Effector memory CD4-positive, alpha-beta T cell (primary cell): ENCODE results near the gene TESK2.

Experiments
- DNase-seq, 3 donors: peaks; one replicate each; pipeline ENCODE4 v3.0.0-alpha.2; 2020
- H3K27ac ChIP-seq: 2 replicates; pipeline ENCODE4 v1.7.0; 2013; ENCODE audit warnings: mild to moderate bottlenecking, low read length, moderate library complexity; ENCODE audit not compliant: insufficient read depth, poor library complexity, severe bottlenecking
- H3K27me3 ChIP-seq: replicated peaks from 2 replicates; pipeline ENCODE4 v1.7.0; 2013; ENCODE audit warnings: mild to moderate bottlenecking, low read length; ENCODE audit not compliant: insufficient read depth, control insufficient read depth, poor library complexity, severe bottlenecking
- H3K36me3 ChIP-seq: 2 replicates; pipeline ENCODE4 v1.7.0; 2013; ENCODE audit warnings: mild to moderate bottlenecking, low read length, moderate library complexity; ENCODE audit not compliant: control insufficient read depth, insufficient read depth
- H3K4me1 ChIP-seq: 2 replicates; pipeline ENCODE4 v1.7.0; 2013; ENCODE audit warnings: low read length, mild to moderate bottlenecking; ENCODE audit not compliant: control insufficient read depth, insufficient read depth, poor library complexity, severe bottlenecking
- H3K4me3 ChIP-seq: 2 replicates; pipeline ENCODE4 v1.7.0; 2013; ENCODE audit warnings: low read length, low read depth, mild to moderate bottlenecking; ENCODE audit not compliant: insufficient read depth, poor library complexity, severe bottlenecking
- H3K9me3 ChIP-seq: 2 replicates; pipeline ENCODE4 v1.7.0; 2013; ENCODE audit warnings: mild to moderate bottlenecking, low read length, moderate library complexity; ENCODE audit not compliant: control insufficient read depth

The TESK2 gene

DNA sequence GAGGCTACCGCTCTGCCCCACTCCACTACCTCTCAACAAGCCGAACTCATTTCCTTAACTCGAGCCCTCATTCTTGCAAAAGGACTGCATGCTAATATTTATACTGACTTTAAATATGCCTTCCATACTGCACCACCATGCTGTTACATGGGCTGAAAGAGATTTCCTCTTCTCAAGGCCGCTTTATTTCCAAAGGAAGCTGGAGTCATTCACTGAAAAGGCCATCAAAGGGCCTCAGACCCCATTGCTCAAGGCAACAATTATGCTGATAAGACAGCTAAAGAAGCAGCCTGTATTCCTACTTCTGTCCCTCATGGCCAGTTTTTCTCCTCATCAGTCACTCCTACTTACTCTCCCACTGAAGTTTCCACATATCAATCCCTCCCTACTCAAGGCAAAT, 171.2 kb downstream of the TESK2 start:
- no peaks in the 10 kb centered on the region for H3K9me3 ChIP-seq
- no peak overlapping the region for H3K27ac ChIP-seq
- H3K4me1 ChIP-seq = no peaks in the 10 kb centered on the region
- no peaks in the 10 kb centered on the region for H3K36me3 ChIP-seq
- no peak overlapping the region for H3K4me3 ChIP-seq
- DNase-seq = no peak
- no peaks in the 10 kb centered on the region for H3K27me3 ChIP-seq

DNA sequence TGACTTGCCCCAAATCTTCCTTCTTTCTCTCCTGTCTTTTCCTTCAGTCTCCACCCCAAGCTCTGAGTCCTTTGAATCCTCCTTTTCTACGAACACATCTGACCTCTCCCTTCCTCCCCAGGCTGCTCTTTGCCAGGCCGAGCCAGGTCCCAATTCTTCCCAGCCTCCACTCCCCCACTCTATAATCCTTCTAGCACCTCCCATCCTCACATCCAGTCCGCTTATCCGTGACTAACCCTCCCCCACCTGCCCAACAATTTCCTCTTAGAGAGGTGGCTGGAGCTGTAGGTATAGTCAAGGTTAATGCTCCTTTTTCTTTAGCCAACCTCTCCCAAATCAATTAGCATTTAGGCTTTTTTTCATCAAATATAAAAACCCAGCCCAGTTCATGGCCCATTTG, 173.8 kb downstream of the TESK2 start:
- Histone ChIP-seq H3K36me3 (no peaks in the 10 kb centered on the region), H3K4me3 (no peak overlapping the region), H3K4me1 (no peaks in the 10 kb centered on the region), H3K27me3 (no peaks in the 10 kb centered on the region), H3K27ac (no peak overlapping the region), H3K9me3 (no peaks in the 10 kb centered on the region)
- DNase-seq = no peak

DNA sequence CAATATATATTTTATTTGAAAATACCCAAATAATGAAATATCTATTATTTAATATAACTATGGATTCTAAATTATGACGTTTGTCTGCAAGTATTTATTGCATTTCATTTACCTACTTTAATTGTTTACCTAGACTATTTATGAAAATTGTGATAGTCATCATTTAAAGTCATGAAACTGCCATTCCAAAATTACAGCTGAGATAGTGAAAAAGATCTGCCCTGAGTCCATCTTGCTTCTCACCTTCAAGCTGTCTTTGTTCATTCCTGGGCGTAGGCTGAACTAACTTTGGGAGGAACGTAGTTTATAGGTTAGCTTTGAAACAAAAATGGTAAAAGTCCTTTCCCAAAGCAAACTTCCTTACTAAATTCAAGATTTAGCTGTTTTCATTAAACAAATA, 176.7 kb downstream of the TESK2 start:
- Histone ChIP-seq H3K27me3 (no peaks in the 10 kb centered on the region), H3K36me3 (no peaks in the 10 kb centered on the region), H3K9me3 (no peaks in the 10 kb centered on the region), H3K27ac (no peak overlapping the region), H3K4me3 (no peak overlapping the region), H3K4me1 (no peaks in the 10 kb centered on the region)
- DNase-seq = no peak

DNA sequence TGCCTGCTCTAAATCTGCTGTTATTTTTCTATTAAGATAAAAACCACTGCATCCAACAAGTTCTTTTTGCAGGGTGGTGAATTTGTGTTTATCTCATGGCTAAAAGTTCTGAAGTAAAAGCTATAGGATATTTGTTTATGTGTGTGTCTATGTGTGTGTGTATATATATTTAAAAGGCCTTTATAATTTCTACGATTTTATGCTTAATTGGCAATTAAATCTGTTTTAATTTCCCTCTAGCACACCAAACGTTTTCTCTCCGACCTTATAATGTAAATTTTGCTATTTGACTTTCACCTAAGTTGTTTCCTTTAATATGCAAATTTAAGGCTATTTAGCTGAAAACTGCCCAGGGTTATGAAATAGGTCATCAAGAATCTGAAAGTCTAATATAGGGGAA, 184.1 kb downstream of the TESK2 start:
- Histone ChIP-seq H3K27me3 (no peaks in the 10 kb centered on the region), H3K4me3 (no peak overlapping the region), H3K9me3 (no peaks in the 10 kb centered on the region), H3K4me1 (peaks cover 6% of the 10 kb centered on the region), H3K36me3 (no peaks in the 10 kb centered on the region), H3K27ac (no peak overlapping the region)
- DNase-seq = no peak

DNA sequence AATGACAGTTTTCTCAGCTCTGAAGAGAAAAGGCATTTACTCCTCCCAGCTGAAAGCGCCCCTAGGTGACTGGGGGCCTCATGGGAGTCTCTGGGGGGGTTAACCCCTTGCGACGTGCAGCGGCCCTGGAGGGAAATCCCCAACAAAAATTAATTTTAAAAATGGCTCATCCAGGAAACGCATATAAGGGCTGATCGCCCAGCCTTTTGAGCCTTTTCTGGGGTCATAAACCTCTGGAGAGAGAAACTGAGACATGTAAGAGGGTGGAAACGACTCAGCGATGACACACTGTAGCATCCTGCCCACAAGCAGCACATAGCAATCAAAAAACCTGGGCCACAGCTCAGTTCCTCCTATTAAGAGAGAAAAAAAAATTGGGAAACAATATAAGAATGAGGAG, 184.6 kb downstream of the TESK2 start:
- DNase-seq = no peak

DNA sequence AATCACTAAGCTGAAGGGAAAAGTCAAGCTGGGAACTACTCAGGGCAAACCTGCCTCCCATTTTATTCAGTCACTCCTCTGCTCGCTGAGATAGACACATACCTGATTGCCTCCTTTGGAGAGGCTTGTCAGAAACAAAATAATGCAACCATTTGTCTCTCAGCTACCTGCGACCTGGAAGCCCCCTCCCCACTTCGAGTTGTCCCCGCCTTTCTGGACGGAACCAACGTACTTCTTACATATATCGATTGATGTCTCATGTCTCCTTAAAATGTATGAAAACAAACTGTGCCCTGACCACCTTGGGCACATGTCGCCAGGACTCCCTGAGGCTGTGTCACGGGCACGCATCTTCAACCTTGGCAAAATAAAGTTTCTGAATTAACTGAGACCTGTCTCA, 185.7 kb downstream of the TESK2 start:
- H3K4me3 ChIP-seq = no peak overlapping the region
- H3K9me3 ChIP-seq = no peaks in the 10 kb centered on the region
- H3K27me3 ChIP-seq = no peaks in the 10 kb centered on the region
- no peak for DNase-seq
- H3K36me3 ChIP-seq = no peaks in the 10 kb centered on the region
- H3K27ac ChIP-seq = no peak overlapping the region
- peaks cover 6% of the 10 kb centered on the region for H3K4me1 ChIP-seq

More for the DNA sequence above, 184.6 kb downstream of the TESK2 start:
- Histone ChIP-seq H3K27me3 (no peaks in the 10 kb centered on the region), H3K27ac (no peak overlapping the region), H3K36me3 (no peaks in the 10 kb centered on the region), H3K4me1 (peaks cover 6% of the 10 kb centered on the region), H3K4me3 (no peak overlapping the region), H3K9me3 (no peaks in the 10 kb centered on the region)

DNA sequence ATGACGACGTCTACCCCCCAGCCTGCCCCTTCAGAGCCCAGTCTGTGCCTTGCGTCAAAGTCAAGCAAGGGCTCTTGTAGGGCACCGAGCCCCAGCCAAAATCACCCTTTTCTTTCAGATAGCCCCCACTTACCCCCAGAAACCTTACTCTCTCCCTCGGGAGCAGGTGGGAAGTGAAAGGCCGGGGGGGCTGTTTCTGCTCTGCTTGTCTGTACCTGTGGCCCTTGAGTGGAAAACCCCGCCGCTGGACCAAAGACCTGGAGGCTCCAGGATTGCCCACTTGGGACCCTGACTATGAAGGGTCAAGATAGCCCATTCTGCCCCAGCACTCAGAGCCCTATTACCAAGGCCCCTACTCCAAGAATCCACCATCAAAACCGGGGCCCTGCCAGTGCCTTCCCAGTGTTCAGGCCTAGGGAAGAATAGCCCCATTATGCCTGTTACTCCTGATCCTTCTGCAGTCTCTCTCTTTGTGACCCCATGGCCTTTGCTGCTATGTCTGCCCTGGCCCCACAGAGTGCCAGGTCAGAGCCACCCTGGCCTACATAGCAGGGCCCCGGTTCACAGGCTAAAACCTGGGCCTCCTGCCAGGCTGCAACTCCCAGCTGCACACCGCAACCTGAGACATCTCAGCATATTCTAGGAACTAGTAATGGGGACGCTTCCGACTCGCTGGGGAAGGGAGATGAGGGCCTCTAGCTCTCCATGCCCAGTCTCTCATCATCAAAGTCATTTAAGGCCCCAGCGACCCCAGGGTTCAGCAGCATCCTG, 186.5 kb downstream of the TESK2 start:
- no peak for DNase-seq
- H3K4me3 ChIP-seq = peak overlapping the region; percentile 87
- H3K27ac ChIP-seq = peak overlapping the region; percentile 83
- H3K4me1 ChIP-seq = peaks cover 6% of the 10 kb centered on the region
- H3K27me3 ChIP-seq = no peaks in the 10 kb centered on the region
- H3K36me3 ChIP-seq = no peaks in the 10 kb centered on the region
- no peaks in the 10 kb centered on the region for H3K9me3 ChIP-seq

DNA sequence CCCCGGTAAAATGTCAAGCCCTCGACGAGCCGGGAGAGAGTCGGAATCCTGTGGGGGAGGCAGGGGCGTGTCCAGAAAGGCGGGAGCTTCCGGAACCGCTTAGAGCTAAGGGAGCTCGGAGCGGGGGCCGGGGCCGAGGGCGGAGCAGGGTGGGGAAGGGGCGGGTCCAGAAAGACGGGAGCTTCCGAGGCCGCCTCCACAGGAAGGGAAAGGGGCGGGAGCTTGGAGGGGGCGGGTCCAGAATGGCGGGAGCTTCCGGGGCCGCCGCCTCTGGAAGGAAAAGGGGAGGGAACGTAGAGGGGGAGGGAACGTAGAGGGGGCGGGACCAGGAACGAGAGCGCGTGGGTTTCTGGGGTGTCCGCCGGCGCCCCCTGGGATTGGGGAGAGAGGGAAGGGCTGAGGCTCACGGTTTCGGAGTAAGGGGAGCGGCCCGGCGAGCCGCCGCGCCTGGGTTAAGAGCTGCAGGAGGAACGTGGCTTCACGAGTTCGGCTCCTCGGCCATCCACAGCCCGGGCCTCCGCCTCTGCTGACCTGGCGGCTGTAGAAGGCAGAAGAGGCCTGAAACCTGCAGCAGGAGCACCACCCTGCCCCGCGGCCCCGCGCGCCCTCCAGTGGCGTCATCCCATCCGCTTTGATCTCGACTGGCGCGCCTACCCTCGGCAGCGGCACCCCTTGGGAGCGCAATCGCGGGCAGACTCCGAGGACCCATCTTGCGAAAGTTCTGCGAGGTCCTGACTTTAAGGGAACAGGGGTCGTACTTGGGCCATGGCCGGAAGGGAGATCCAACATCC, 187.2 kb downstream of the TESK2 start:
- peak overlapping the region; percentile 83 for H3K27ac ChIP-seq

DNA sequence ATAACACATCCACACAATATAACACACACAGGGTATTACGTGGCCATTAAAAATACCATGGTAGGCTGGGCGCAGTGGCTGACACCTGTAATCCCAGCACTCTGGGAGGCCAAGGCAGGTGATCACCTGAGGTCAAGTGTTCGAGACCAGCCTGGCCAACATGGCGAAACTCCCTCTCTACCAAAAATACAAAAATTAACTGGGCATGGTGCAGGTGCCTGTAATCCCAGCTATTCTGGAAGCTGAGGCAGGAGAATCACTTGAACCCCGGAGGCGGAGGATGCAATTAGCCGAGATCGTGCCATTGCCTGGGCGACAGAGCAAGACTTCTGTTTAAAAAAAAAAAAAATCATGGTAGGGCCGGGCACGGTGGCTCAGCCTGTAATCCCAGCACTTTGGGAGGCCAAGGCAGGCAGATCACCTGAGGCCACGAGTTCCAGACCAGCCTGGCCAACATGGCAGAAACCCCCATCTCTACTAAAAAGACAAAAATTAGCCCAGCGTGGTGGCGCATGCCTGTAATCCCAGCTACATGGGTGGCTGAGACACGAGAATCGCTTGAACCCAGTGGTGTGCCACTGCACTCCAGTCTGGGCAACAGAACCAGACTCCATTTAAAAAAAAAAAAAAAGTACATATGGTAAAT, 188.3 kb downstream of the TESK2 start:
- Histone ChIP-seq H3K4me3 (peak overlapping the region; percentile 87), H3K4me1 (peaks cover 6% of the 10 kb centered on the region)
- DNase-seq = no peak

More for the DNA sequence above, 187.2 kb downstream of the TESK2 start:
- H3K4me3 ChIP-seq = peak overlapping the region; percentile 87
- no peaks in the 10 kb centered on the region for H3K36me3 ChIP-seq
- no peaks in the 10 kb centered on the region for H3K9me3 ChIP-seq
- DNase-seq = peak; percentile 95 to 98 (median 96)
- peaks cover 6% of the 10 kb centered on the region for H3K4me1 ChIP-seq
- no peaks in the 10 kb centered on the region for H3K27me3 ChIP-seq

DNA sequence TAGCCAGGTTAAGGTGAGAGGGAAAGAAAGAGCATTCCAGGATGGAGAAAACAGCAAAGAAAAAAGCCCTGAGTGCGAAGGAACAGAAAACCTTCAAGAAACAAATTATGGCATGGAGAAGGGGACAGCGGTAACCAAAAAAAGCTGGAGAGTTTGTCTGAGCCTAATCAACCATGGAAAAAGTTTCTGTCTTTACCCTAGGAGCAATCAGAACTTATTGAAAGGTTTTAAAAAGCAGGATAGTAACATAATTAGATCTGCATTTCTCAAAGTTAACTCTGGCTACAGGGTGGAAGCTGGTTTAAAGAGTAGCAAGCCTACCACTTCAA, 190.3 kb downstream of the TESK2 start:
- Histone ChIP-seq H3K36me3 (no peaks in the 10 kb centered on the region), H3K27me3 (no peaks in the 10 kb centered on the region), H3K4me3 (no peak overlapping the region), H3K4me1 (peaks cover 6% of the 10 kb centered on the region), H3K27ac (no peak overlapping the region), H3K9me3 (no peaks in the 10 kb centered on the region)
- no peak for DNase-seq

More for the DNA sequence above, 188.3 kb downstream of the TESK2 start:
- H3K27me3 ChIP-seq = no peaks in the 10 kb centered on the region
- H3K27ac ChIP-seq = no peak overlapping the region
- H3K36me3 ChIP-seq = no peaks in the 10 kb centered on the region
- H3K9me3 ChIP-seq = no peaks in the 10 kb centered on the region
